H1 (cell line): Measurements from ENCODE around the gene RNF44. TPM values are rescaled to one million over a fixed set of nuclear protein-coding genes. Genes with fewer than 3 reads are reported as not detected.

Experiments used
- CTCF ChIA-PET: fragments of 300-600 bp; sonication (Branson Sonifier 250); formaldehyde crosslinking; loops from one replicate; lab custom pipeline; 2021; ENCODE audit not compliant: partially characterized antibody; lab: Charles Lee
- POLR2A ChIA-PET: fragments of 300-600 bp; sonication (Branson Sonifier 250); formaldehyde crosslinking; loops from one replicate; lab custom pipeline; 2021; ENCODE audit warnings: inconsistent platforms; ENCODE audit not compliant: partially characterized antibody; lab: Charles Lee
- DNase-seq, 2 experiments: peaks; one replicate each; pipeline versions ENCODE4 v3.0.0 to v3.0.0-alpha.2; 2010 to 2022; ENCODE audit warnings: low spot score in 2 of 2, low read depth in 1 of 2, mixed read lengths in 1 of 2
- FAIRE-seq: peaks from 2 replicates; lab custom pipeline; 2011; peaks lifted over from hg19 to GRCh38; lab: Jason Lieb, UNC
- H2AFZ ChIP-seq: 2 replicates; pipeline ENCODE4 v1.8.1; 2012; ENCODE audit warnings: low read length, inconsistent platforms
- H2AK5ac ChIP-seq: 2 replicates; pipeline ENCODE4 v1.6.1; 2013; ENCODE audit warnings: low read depth, low read length
- H2BK120ac ChIP-seq: replicated peaks from 2 replicates; pipeline ENCODE3; 2013; ENCODE audit warnings: low read depth, low read length, inconsistent platforms
- H2BK12ac ChIP-seq: 2 replicates; pipeline ENCODE4 v1.6.1; 2013; ENCODE audit warnings: low read depth, low read length
- H2BK15ac ChIP-seq: 2 replicates; pipeline ENCODE4 v1.6.1; 2013; ENCODE audit warnings: low read length
- H2BK20ac ChIP-seq: 2 replicates; pipeline ENCODE4 v1.6.1; 2013; ENCODE audit warnings: low read length
- H2BK5ac ChIP-seq: 2 replicates; pipeline ENCODE4 v1.6.1; 2013; ENCODE audit warnings: low read depth, low read length
- H3K14ac ChIP-seq: 2 replicates; pipeline ENCODE4 v1.6.1; 2013; ENCODE audit warnings: inconsistent platforms; ENCODE audit not compliant: insufficient read length
- H3K18ac ChIP-seq: 2 replicates; pipeline ENCODE4 v1.6.1; 2013; ENCODE audit warnings: low read length; ENCODE audit errors: extremely low read depth
- H3K23ac ChIP-seq: 2 replicates; pipeline ENCODE4 v1.6.1; 2013; ENCODE audit warnings: inconsistent platforms; ENCODE audit not compliant: insufficient read length
- H3K23me2 ChIP-seq: 2 replicates; pipeline ENCODE4 v1.6.1; 2013; ENCODE audit warnings: low read depth, low read length
- H3K27ac ChIP-seq: 2 replicates; pipeline ENCODE4 v1.6.1; 2011; ENCODE audit warnings: low read depth, low read length, inconsistent platforms
- H3K27me3 ChIP-seq, 4 experiments: replicated peaks in 1 of 4; 1 replicate in 1 of 4; 2 replicates in 3 of 4; pipeline versions ENCODE4 v1.6.1 to v1.8.1; 2011 to 2013; ENCODE audit warnings: low read length in 3 of 4, mild to moderate bottlenecking in 3 of 4, inconsistent platforms in 2 of 4, mixed read lengths in 2 of 4, moderate library complexity in 1 of 4; ENCODE audit not compliant: control insufficient read depth in 3 of 4, insufficient read depth in 3 of 4; ENCODE audit errors: extremely low read depth in 1 of 4
- H3K36me3 ChIP-seq, 4 experiments: 2 replicates each; pipeline versions ENCODE4 v1.6.1 to v1.8.1; 2011 to 2013; ENCODE audit warnings: mild to moderate bottlenecking in 4 of 4, low read length in 3 of 4, moderate library complexity in 2 of 4, control low read depth in 1 of 4, inconsistent platforms in 1 of 4; ENCODE audit not compliant: insufficient read depth in 4 of 4, control insufficient read depth in 2 of 4
- H3K4ac ChIP-seq: replicated peaks from 2 replicates; pipeline ENCODE3; 2013; ENCODE audit warnings: low read length, low read depth, mixed read lengths, inconsistent platforms; ENCODE audit not compliant: insufficient read length
- H3K4me1 ChIP-seq, 4 experiments: replicated peaks in 1 of 4; 1 replicate in 1 of 4; 2 replicates in 3 of 4; pipeline versions ENCODE4 v1.6.1 to v1.8.1; 2011 to 2013; ENCODE audit warnings: low read length in 3 of 4, inconsistent platforms in 2 of 4, mixed read lengths in 1 of 4; ENCODE audit not compliant: insufficient read depth in 4 of 4, control insufficient read depth in 3 of 4
- H3K4me2 ChIP-seq, 2 experiments: 2 replicates each; pipeline versions ENCODE4 v1.6.1 to v1.8.1; 2011 to 2013; ENCODE audit warnings: low read depth in 2 of 2, low read length in 2 of 2, control low read depth in 1 of 2, inconsistent platforms in 1 of 2, mild to moderate bottlenecking in 1 of 2; ENCODE audit not compliant: insufficient read depth in 1 of 2
- H3K4me3 ChIP-seq, 4 experiments: fragments of 200-600, 300-600 bp in 1 of 4; sonication (generic), shearing (Covaris generic), sonication (Bioruptor Twin) in 1 of 4; 2 replicates each; pipeline versions ENCODE4 v1.5.1 to v1.8.1; 2011 to 2016; ENCODE audit warnings: low read length in 4 of 4, low read depth in 3 of 4, control low read depth in 2 of 4, inconsistent platforms in 2 of 4, mild to moderate bottlenecking in 2 of 4, mixed read lengths in 1 of 4, moderate library complexity in 1 of 4; ENCODE audit not compliant: insufficient read depth in 2 of 4; ENCODE audit errors: extremely low read depth in 1 of 4
- H3K56ac ChIP-seq: replicated peaks from 2 replicates; pipeline ENCODE3; 2013; ENCODE audit warnings: low read depth, mild to moderate bottlenecking, mixed read lengths, low read length, inconsistent platforms; ENCODE audit not compliant: insufficient read length
- H3K79me1 ChIP-seq: 2 replicates; pipeline ENCODE4 v1.6.1; 2013; ENCODE audit warnings: low read depth, low read length, control low read depth
- H3K79me2 ChIP-seq, 2 experiments: 2 replicates each; pipeline versions ENCODE4 v1.6.1 to v1.8.1; 2012 to 2013; ENCODE audit warnings: low read length in 2 of 2, mild to moderate bottlenecking in 2 of 2, inconsistent platforms in 1 of 2; ENCODE audit not compliant: insufficient read depth in 2 of 2, control insufficient read depth in 1 of 2
- H3K9ac ChIP-seq, 4 experiments: replicated peaks in 1 of 4; 1 replicate in 1 of 4; 2 replicates in 3 of 4; pipeline versions ENCODE4 v1.6.1 to v1.8.1; 2011 to 2013; ENCODE audit warnings: low read depth in 3 of 4, low read length in 3 of 4, control low read depth in 2 of 4, mild to moderate bottlenecking in 2 of 4, moderate library complexity in 2 of 4, inconsistent platforms in 1 of 4; ENCODE audit errors: extremely low read depth in 1 of 4
- H3K9me3 ChIP-seq, 2 experiments: 2 replicates each; pipeline versions ENCODE4 v1.6.1 to v1.8.1; 2012 to 2013; ENCODE audit warnings: mild to moderate bottlenecking in 2 of 2, moderate library complexity in 2 of 2, control low read depth in 1 of 2, inconsistent platforms in 1 of 2, low read depth in 1 of 2, low read length in 1 of 2, mixed read lengths in 1 of 2; ENCODE audit not compliant: insufficient read depth in 2 of 2
- H4K20me1 ChIP-seq, 2 experiments: replicated peaks in 1 of 2; 2 replicates each; pipeline versions ENCODE3 to v1.8.1; 2011 to 2013; ENCODE audit warnings: inconsistent platforms in 2 of 2, low read length in 2 of 2, mild to moderate bottlenecking in 1 of 2; ENCODE audit not compliant: insufficient read depth in 2 of 2, control insufficient read depth in 1 of 2
- H4K5ac ChIP-seq: 2 replicates; pipeline ENCODE4 v1.6.1; 2013; ENCODE audit warnings: low read length, low read depth, mixed read lengths, inconsistent platforms; ENCODE audit not compliant: insufficient read length
- H4K8ac ChIP-seq: 2 replicates; pipeline ENCODE4 v1.8.0; 2013; ENCODE audit warnings: mild to moderate bottlenecking, moderate library complexity, low read length, inconsistent platforms; ENCODE audit not compliant: insufficient read depth; ENCODE audit errors: extremely low read depth
- H4K91ac ChIP-seq: replicated peaks from 2 replicates; pipeline ENCODE3; 2013; ENCODE audit warnings: low read length, mixed read lengths, inconsistent platforms; ENCODE audit not compliant: insufficient read length
- CBX8 ChIP-seq: fragments of 300-800, 300-1000 bp; sonication (generic); IDR thresholded peaks from 2 replicates; pipeline ENCODE4 v1.7.1; 2016; ENCODE audit warnings: low read depth, low read length, borderline replicate concordance
- CREB1 ChIP-seq: IDR thresholded peaks from 2 replicates; pipeline ENCODE4 v1.6.1; 2012; ENCODE audit warnings: inconsistent platforms
- EP300 ChIP-seq, 2 experiments: IDR thresholded peaks; 1 replicate in 1 of 2; 2 replicates in 1 of 2; pipeline ENCODE4 v1.6.1; 2011 to 2012; ENCODE audit warnings: low read depth in 2 of 2, low read length in 2 of 2, mild to moderate bottlenecking in 2 of 2, borderline replicate concordance in 1 of 2, inconsistent platforms in 1 of 2, moderate library complexity in 1 of 2
- EZH2 ChIP-seq: fragments of 200-600 bp; sonication (generic); IDR thresholded peaks from 2 replicates; pipeline ENCODE4 v1.7.1; 2012; ENCODE audit warnings: low read depth, mild to moderate bottlenecking, moderate library complexity, low read length, inconsistent platforms; ENCODE audit not compliant: severe bottlenecking
- KDM1A ChIP-seq: fragments of 200-600, 300-600 bp; sonication (generic); IDR thresholded peaks from 2 replicates; pipeline ENCODE4 v1.7.1; 2016; ENCODE audit warnings: mild to moderate bottlenecking, low read length, borderline replicate concordance
- PHF8 ChIP-seq: fragments of 200-600 bp; sonication (generic); conservative IDR thresholded peaks from 2 replicates; pipeline ENCODE4 v1.7.1; 2012; ENCODE audit warnings: low read depth, mild to moderate bottlenecking, inconsistent platforms, low read length, moderate library complexity
- RAD21 ChIP-seq, 2 experiments: IDR thresholded peaks in 1 of 2; conservative IDR thresholded peaks in 1 of 2; 2 replicates each; pipeline ENCODE4 v1.6.1; 2011; ENCODE audit warnings: low read depth in 2 of 2, low read length in 2 of 2, improper control_type of control experiment in 1 of 2, inconsistent platforms in 1 of 2, mild to moderate bottlenecking in 1 of 2, moderate library complexity in 1 of 2
- RFX5 ChIP-seq: IDR thresholded peaks from 2 replicates; pipeline ENCODE4 v1.6.1; 2011; ENCODE audit warnings: low read depth, low read length, improper control_type of control experiment, borderline replicate concordance
- SIN3A ChIP-seq, 2 experiments: IDR thresholded peaks in 1 of 2; conservative IDR thresholded peaks in 1 of 2; 2 replicates each; pipeline ENCODE4 v1.6.1; 2011 to 2012; ENCODE audit warnings: low read length in 2 of 2, improper control_type of control experiment in 1 of 2, low read depth in 1 of 2, mild to moderate bottlenecking in 1 of 2
- SP2 ChIP-seq: IDR thresholded peaks from 2 replicates; pipeline ENCODE4 v1.6.1; 2012; ENCODE audit warnings: mild to moderate bottlenecking, low read length, inconsistent platforms
- whole genome bisulfite sequencing, 2 experiments: shearing (Covaris generic) in 1 of 2; methylation state at CpG; one replicate each; pipeline versions ENCODE4 v1.1.6 to v1.1.7; 2013 to 2015; ENCODE audit warnings: low lambda C conversion rate in 2 of 2, mixed read lengths in 2 of 2, inconsistent platforms in 1 of 2, low coverage in 1 of 2, missing lambda C conversion rate in 1 of 2; ENCODE audit not compliant: insufficient replicate concordance in 2 of 2, insufficient coverage in 1 of 2, insufficient read length in 1 of 2; ENCODE audit errors: extremely low coverage in 1 of 2, missing lambda C conversion rate in 1 of 2; 5-methylcytosine and 5-hydroxymethylcytosine counted together
- polyA plus RNA-seq, 7 experiments: library from polyadenylated mRNA; depleted of rRNA in 3 of 7; stranded (reverse) in 5 of 7; unstranded in 2 of 7; fragments of >200 nt in 5 of 7; fragments of 200-250 nt in 2 of 7; gene quantifications; 1 replicate in 5 of 7; 2 replicates in 1 of 7; 4 replicates in 1 of 7; pipeline versions ENCODE4 v1.2.1 to v1.2.3, GENCODE V29; 2011 to 2013; ENCODE audit warnings: missing spikeins in 2 of 7, mixed read lengths in 2 of 7
- total RNA-seq: library from RNA; stranded (reverse); fragmentation: NEBNext Ultra II Directional; extraction: Animal tissue kit (Norgen Biotek cat#: 25700); gene quantifications from 2 replicates; pipeline ENCODE4 v1.2.1, GENCODE V29; 2021

The RNF44 gene
- total and polyA plus RNA-seq, 2 of the 8 experiments (the other 6 are each of a cell fraction or from before 2014, with no cell fraction given): 54.7 to 164 TPM

DNA sequence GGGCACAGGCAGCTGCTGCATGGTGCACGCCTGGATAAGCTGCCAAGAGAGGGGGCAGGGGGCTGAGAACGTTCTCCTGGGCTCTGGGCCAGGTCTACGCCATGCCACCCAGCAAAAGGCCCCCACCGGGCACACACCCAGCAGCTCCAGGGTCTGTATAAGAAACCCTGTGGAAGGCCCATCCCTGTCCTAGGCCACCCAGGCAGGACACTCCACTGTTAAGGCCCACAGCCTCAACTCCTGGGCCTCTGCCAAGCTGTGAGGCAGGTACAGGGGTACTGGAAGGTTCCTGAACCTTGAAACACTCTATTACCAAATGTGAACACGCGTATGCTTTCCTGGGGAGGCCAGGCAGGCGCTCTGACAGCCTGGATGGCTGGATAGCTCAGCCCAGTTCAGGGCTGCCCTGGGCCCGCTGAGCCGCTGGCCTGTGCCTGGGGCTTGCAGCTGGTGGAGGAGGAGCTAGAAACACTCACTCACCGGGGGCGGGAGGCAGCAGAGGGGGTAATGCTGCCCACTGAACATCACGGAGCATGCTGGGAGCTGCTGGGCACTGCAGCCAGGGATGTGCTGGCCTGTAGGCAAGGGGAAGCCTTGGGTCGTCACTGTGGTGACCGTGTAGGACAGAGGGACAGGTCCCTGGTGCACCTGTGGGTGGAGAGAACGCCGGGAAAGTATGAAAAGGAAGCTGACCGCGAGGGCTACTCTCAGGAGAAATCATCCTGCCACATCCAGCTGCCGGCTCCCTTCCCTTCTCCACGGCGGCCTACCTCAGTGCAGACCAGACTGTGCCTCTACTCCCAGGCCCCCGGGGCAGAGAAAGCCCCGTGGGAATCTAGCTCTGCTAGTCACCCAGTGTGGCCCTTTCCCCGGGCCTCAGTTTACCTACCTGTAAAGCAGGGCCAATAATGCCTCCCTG lies 6.0 kb downstream of the RNF44 start:
- Histone ChIP-seq H2BK5ac (no peak overlapping the region), H3K18ac (no peak overlapping the region), H3K4me3 (no peak overlapping the region), H2AK5ac (no peak overlapping the region), H3K4me2 (no peak overlapping the region), H3K4ac (no peak overlapping the region), H4K91ac (no peak overlapping the region), H2BK15ac (no peak overlapping the region), H3K36me3 (peaks cover 34 to 66% (median 46%) of the 10 kb centered on the region in 4 experiments), H3K23ac (no peak overlapping the region), H2BK12ac (no peak overlapping the region), H3K4me1 (peaks cover 4 to 20% (median 18%) of the 10 kb centered on the region in 4 experiments), H4K5ac (no peak overlapping the region), H3K9me3 (no peaks in the 10 kb centered on the region), H3K14ac (no peak overlapping the region), H3K56ac (no peak overlapping the region), H2AFZ (no peak overlapping the region), H3K79me2 (peaks cover 34 to 51% of the 10 kb centered on the region in 2 experiments), H4K20me1 (peaks cover 37 to 48% of the 10 kb centered on the region in 2 experiments), H3K79me1 (peaks cover 14% of the 10 kb centered on the region), H4K8ac (peak overlapping the region; percentile 36; the same call in 1 of the 2 replicates), H3K9ac (no peak overlapping the region), H2BK120ac (no peak overlapping the region), H3K27me3 (no peaks in the 10 kb centered on the region), H2BK20ac (no peak overlapping the region), H3K23me2 (peaks cover 8% of the 10 kb centered on the region), H3K27ac (peak overlapping the region; percentile 17; the same call in 1 of the 2 replicates)
- FAIRE-seq (no peak), DNase-seq (no peak)
- WGBS, 2 experiments: 89% methylated on average over 23 of the region's 24 CpGs; no CpG with 5 or more reads in 1 of the 2 experiments
- ChIA-PET CTCF (interaction anchor here (1.0 to 2.6 kb wide), 5 partner anchors 30 to 65 kb away, joined by 3 to 8 read pairs (median 3); no protein-coding TSS in a partner anchor), POLR2A (interaction anchor here (2.1 to 26.0 kb wide), 3 partner anchors 6 to 47 kb away, joined by 6 to 458 read pairs (median 458); partner anchors contain the start of gene RNF44)
- no peak for TF ChIP-seq RFX5
- no peak for TF ChIP-seq SP2
- TF ChIP-seq PHF8: no peak
- TF ChIP-seq EZH2: no peak
- TF ChIP-seq EP300 (IDR thresholded peaks at IDR 0.05; ENCODE audit: borderline replicate concordance in 1 of 2, low read depth in 2 of 2, low read length in 2 of 2): no peak
- TF ChIP-seq KDM1A: no peak
- no peak for TF ChIP-seq CBX8
- TF ChIP-seq RAD21 (IDR thresholded peaks at IDR 0.05 in 1 of 2, conservative IDR thresholded peaks at IDR 0.05 in 1 of 2; ENCODE audit: low read depth in 2 of 2, low read length in 2 of 2): no peak
- TF ChIP-seq SIN3A (conservative IDR thresholded peaks at IDR 0.05 in 1 of 2, IDR thresholded peaks at IDR 0.05 in 1 of 2; ENCODE audit: low read depth in 1 of 2, low read length in 2 of 2): no peak
- no peak for TF ChIP-seq CREB1
